ENCODE measurements around the gene PTGDR2.

The PTGDR2 gene

DNA sequence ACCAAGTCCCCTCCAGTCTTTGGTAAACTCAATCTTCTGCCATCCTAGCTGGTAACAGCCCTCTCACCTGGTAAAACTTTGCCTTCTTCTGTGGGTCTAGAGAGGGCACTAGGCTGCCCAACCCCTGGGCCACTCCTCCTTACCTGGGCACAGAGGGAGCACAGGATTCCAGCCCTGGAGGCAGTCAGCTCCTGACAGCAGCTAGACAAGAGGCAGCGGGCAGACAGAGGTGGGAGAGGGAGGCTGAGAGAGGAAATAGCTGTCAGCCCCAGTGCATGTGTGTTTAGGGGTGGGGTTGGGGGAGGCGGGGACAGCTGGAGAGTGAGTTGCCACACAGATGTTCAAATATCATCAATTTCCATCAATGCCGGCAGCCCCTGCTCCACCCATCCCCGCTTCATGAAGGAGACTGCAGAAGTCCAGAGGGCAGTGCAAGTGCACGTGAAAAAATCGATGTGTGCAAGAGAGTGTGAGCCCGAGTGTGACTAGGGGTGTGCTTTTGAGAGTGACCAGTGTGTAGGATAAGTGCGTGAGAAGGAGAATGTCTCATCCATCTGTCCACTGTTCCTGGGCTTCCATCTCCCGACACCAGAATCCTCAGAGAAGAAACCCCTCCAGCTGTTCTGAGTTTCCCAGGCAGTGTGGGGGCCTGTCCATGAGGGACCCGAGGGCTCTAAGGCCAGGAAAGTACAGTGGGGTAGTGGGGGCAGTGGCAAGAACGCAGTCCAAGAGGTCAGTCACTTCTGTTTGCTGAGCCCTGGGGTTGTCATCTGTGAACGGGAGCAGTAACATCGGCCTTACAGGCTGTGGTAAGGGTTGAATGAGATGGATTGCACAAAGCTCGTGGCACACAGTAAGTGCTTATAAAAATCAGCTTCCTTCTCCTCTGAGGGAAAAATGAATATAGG, at the start of gene PTGDR2:
Gene PTGDR2, minus strand, starts transcription at position 225 of the 908 bp plus-strand sequence. CDS start 2,228 bp downstream, outside the sequence.
- no peaks in the 10 kb centered on the region for H3K9me3 ChIP-seq (ENCODE audit: control insufficient read depth, low read length)
- no peak within 1 kb of the TSS for H3K4me3 ChIP-seq (ENCODE audit: low read length)
- H3K36me3 ChIP-seq (ENCODE audit: control insufficient read depth, insufficient read depth, low read length): no peaks in the 10 kb centered on the region
- H3K4me1 ChIP-seq (ENCODE audit: control insufficient read depth, insufficient read depth, low read length): peaks cover 31% of the 10 kb centered on the region
- H3K9ac ChIP-seq (ENCODE audit: low read length): peak within 1 kb of the TSS; percentile 27
- H3K27me3 ChIP-seq (ENCODE audit: control insufficient read depth, insufficient read depth, low read length): peaks cover 5% of the 10 kb centered on the region

DNA sequence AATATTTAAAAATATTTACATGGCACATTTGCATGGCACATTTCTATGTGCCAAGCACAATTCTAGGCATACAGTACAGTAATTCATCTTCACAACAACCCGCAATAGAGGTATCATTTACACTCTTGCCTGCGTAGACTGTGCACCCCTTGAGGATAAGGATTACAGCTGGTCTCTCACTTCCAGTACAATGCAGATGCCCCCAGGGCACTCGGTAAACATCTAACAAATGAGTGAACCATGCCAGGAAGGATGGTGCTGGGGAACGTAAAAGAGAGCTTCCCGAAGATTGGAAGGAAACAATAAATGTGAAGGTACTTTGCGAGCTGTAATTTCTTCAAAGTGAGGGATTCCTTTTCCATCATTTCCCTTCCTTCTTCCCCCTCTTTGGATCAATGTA, 49.3 kb upstream of the PTGDR2 start:
- H3K4me1 ChIP-seq (ENCODE audit: control insufficient read depth, insufficient read depth, low read length): peaks cover 13% of the 10 kb centered on the region
- H3K36me3 ChIP-seq (ENCODE audit: control insufficient read depth, insufficient read depth, low read length): peaks cover 15% of the 10 kb centered on the region
- no peak overlapping the region for H3K4me3 ChIP-seq (ENCODE audit: low read length)
- no peaks in the 10 kb centered on the region for H3K9me3 ChIP-seq (ENCODE audit: control insufficient read depth, low read length)
- no peaks in the 10 kb centered on the region for H3K27me3 ChIP-seq (ENCODE audit: control insufficient read depth, insufficient read depth, low read length)
- peak overlapping the region; percentile 60 for H3K9ac ChIP-seq (ENCODE audit: low read length)

DNA sequence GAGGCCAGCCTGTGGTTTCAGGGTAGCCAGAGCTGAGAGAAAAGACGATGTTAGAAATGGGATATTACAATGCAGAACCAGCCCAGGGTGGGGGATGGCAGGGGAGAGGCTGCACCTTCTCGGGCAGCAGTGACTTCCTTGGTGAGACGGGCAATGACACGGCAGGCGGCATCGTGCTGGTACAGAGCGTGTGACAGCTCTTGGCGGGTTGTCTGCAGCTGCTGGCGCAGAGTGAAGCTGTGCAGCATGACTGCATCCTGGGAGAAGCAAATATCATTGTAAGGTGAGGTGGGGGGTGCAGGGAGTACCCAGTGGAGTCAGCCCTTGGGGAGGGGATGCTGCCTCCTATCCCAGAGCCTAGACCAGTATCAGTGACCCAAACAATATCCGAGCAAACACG, 46.9 kb upstream of the PTGDR2 start:
- no peaks in the 10 kb centered on the region for H3K9me3 ChIP-seq (ENCODE audit: control insufficient read depth, low read length)
- H3K4me1 ChIP-seq (ENCODE audit: control insufficient read depth, insufficient read depth, low read length): peaks cover 13% of the 10 kb centered on the region
- no peak overlapping the region for H3K9ac ChIP-seq (ENCODE audit: low read length)
- no peak overlapping the region for H3K4me3 ChIP-seq (ENCODE audit: low read length)
- H3K27me3 ChIP-seq (ENCODE audit: control insufficient read depth, insufficient read depth, low read length): no peaks in the 10 kb centered on the region
- H3K36me3 ChIP-seq (ENCODE audit: control insufficient read depth, insufficient read depth, low read length): peaks cover 30% of the 10 kb centered on the region

DNA sequence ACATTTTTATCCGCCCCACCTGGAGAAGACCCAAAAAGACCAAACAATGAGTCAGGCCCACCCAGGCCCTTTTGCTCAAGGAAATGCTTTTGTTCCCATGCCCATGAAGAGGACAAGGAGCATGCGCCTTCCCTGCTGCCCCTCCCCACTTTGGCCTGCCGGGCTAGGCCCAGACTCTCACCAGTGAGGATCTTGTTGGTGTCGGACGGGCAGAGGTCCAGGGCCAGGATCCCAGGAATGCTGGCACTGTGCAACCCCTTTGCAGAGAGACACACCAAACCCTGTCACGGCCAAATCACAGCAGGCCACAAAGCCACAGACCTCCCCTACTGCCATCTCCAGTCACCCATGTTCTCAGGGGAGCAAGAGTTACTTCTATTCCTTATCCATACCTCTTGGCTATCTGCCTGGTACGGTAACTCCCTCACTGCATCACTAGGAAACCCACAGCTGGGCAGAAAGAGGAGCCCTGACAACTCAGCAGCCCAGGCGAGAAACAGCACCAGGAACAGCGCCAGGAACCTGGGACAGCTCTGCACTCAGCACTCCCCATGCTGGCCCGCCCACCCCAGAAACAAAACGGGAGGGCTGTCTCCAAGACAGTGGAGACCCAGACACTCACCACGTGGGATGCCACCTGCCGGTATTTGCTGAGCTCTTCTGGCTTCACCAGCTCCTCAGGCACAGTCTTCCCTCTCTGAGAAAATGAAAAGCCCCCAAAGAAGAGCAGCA, 45.1 kb upstream of the PTGDR2 start:
- Histone ChIP-seq H3K4me1 (ENCODE audit: control insufficient read depth, insufficient read depth, low read length) (peaks cover 10% of the 10 kb centered on the region), H3K4me3 (ENCODE audit: low read length) (no peak overlapping the region), H3K36me3 (ENCODE audit: control insufficient read depth, insufficient read depth, low read length) (peaks cover 37% of the 10 kb centered on the region), H3K9ac (ENCODE audit: low read length) (no peak overlapping the region), H3K9me3 (ENCODE audit: control insufficient read depth, low read length) (no peaks in the 10 kb centered on the region), H3K27me3 (ENCODE audit: control insufficient read depth, insufficient read depth, low read length) (no peaks in the 10 kb centered on the region)

DNA sequence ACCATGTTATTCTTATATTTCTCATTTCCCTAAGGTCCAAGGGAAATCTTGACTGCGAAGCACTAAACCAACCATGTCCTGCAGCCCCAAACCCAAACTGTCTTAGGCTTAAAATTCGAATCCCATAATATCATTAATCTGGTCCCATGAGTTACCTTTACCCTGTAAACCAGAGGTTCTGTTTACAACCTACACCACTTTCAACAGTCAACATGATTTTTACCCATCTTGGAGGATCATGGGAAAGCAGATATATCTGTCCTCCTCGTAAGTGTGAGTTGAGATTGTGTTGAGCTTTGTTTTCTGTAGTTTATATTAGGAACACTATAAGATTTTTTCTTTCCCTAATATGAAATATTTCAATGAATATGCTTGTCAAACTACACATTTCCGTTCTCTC, 44.2 kb upstream of the PTGDR2 start:
- Histone ChIP-seq H3K36me3 (ENCODE audit: control insufficient read depth, insufficient read depth, low read length) (peaks cover 37% of the 10 kb centered on the region), H3K9ac (ENCODE audit: low read length) (no peak overlapping the region), H3K4me1 (ENCODE audit: control insufficient read depth, insufficient read depth, low read length) (peaks cover 5% of the 10 kb centered on the region), H3K27me3 (ENCODE audit: control insufficient read depth, insufficient read depth, low read length) (no peaks in the 10 kb centered on the region), H3K4me3 (ENCODE audit: low read length) (no peak overlapping the region), H3K9me3 (ENCODE audit: control insufficient read depth, low read length) (no peaks in the 10 kb centered on the region)

DNA sequence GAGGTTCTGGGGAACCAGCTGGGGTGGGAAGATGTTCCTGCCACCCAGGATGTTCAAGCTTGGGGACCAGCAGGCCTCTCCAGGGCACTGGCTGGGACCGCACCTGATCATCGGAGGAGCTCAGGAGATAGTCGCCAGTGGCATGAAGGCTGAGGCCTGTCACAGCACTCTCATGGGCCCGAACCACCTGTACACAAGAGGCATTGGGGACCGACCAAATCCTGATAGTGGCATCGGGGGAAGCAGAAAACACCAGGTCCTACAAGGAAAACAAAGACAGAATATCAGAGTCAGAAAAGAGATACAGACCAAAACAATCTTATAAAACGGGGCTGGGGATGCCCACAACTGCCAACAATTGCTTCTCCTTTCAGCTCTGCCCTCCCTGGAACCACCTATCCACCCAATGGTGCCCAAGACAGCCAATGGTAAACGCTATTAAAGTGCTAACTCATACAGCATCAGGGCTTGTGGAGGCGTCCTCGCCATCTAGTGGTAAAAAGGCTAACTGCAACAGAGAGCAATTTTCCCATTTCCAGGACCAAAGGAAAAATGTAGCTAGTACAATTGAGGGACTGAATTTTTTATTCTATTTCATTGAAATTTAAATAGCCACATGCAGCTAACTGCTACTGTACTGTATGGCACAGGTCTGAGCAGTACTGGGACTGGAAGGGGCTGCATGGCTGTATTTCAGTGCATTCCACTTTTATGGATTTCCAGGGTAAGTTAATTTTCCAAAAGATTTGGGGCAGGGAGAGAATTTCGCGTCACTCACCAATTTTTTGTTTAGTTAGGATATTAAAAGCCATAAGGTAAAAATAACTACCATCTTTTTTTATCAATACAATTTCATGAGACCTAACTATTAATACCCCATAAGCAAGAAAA, 43.5 kb upstream of the PTGDR2 start:
- H3K9ac ChIP-seq (ENCODE audit: low read length): no peak overlapping the region
- H3K4me1 ChIP-seq (ENCODE audit: control insufficient read depth, insufficient read depth, low read length): no peaks in the 10 kb centered on the region
- H3K9me3 ChIP-seq (ENCODE audit: control insufficient read depth, low read length): no peaks in the 10 kb centered on the region
- peaks cover 37% of the 10 kb centered on the region for H3K36me3 ChIP-seq (ENCODE audit: control insufficient read depth, insufficient read depth, low read length)
- H3K4me3 ChIP-seq (ENCODE audit: low read length): no peak overlapping the region
- H3K27me3 ChIP-seq (ENCODE audit: control insufficient read depth, insufficient read depth, low read length): no peaks in the 10 kb centered on the region

DNA sequence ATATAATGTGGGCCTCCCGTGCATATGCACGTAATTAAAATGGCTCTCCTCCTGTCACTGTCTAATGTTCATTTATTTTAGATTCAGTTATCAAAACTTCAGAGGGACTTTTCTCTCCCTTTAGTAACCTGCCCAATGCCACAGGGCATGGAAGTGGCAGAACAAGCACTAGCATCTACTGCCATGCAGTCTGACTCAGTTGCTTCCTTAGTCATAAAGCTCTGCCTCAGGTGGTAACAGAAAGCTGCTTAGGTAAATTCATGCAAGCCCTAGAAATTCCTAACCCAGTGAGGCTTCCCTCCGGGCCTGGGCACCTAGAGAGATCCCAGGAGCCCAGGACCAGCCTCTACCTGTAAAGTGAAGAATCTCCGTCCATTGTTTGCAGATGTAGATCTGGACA, 41.7 kb upstream of the PTGDR2 start:
- no peaks in the 10 kb centered on the region for H3K4me1 ChIP-seq (ENCODE audit: control insufficient read depth, insufficient read depth, low read length)
- no peaks in the 10 kb centered on the region for H3K9me3 ChIP-seq (ENCODE audit: control insufficient read depth, low read length)
- H3K4me3 ChIP-seq (ENCODE audit: low read length): no peak overlapping the region
- no peaks in the 10 kb centered on the region for H3K27me3 ChIP-seq (ENCODE audit: control insufficient read depth, insufficient read depth, low read length)
- H3K9ac ChIP-seq (ENCODE audit: low read length): no peak overlapping the region
- H3K36me3 ChIP-seq (ENCODE audit: control insufficient read depth, insufficient read depth, low read length): peaks cover 33% of the 10 kb centered on the region

DNA sequence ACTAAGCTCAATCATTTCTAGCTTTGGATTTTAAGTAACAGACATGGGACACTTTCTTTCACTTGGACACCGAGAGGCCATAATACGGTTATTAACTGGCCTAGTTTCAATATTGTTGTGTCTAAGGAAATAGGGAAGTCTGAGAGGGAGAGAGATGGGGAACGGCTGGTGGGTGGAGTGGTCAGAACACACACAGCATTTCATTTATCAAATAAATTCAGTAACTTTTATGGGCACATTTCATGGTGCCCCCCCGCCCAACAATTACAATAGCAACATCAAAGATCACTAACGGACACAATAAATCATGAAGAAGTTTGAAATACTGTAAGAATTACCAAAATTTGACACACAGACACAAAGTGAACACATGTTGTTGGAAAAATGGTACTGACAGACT, 39.9 kb upstream of the PTGDR2 start:
- Histone ChIP-seq H3K4me3 (ENCODE audit: low read length) (no peak overlapping the region), H3K4me1 (ENCODE audit: control insufficient read depth, insufficient read depth, low read length) (no peaks in the 10 kb centered on the region), H3K27me3 (ENCODE audit: control insufficient read depth, insufficient read depth, low read length) (no peaks in the 10 kb centered on the region), H3K9ac (ENCODE audit: low read length) (no peak overlapping the region), H3K36me3 (ENCODE audit: control insufficient read depth, insufficient read depth, low read length) (peaks cover 26% of the 10 kb centered on the region), H3K9me3 (ENCODE audit: control insufficient read depth, low read length) (no peaks in the 10 kb centered on the region)

DNA sequence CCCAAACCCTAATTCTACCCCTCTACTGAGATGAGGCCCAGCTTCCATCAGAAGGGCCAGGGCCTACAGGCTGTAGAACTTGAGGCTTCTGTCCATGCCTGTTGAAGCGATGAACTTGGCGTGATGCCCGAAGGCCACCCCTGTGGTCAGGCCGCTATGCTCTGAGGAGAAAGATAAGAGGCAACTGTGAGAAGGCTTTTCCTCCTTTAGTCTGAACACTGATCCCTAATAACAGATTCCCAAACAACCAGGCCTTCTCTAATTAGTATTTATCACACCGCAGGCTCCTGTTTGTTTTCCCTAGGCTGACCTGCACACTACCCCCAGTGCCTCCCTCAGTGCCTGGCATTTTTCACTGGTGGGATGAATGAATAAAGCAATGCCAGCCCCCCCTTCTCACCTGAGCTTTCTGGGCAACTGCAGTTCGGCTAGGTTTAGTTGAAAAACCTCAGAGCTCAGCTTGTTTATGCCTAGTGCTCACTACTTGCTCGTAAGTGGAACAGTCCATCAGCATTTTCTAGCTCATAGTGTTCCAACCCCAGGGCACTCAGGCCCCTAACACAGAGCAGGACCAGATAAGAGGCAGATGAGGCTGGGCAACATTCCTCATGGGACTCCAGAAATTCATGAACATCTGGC, 35.5 kb upstream of the PTGDR2 start:
- H3K4me3 ChIP-seq (ENCODE audit: low read length): no peak overlapping the region
- H3K4me1 ChIP-seq (ENCODE audit: control insufficient read depth, insufficient read depth, low read length): peaks cover 5% of the 10 kb centered on the region
- H3K9ac ChIP-seq (ENCODE audit: low read length): no peak overlapping the region
- H3K27me3 ChIP-seq (ENCODE audit: control insufficient read depth, insufficient read depth, low read length): no peaks in the 10 kb centered on the region
- no peaks in the 10 kb centered on the region for H3K36me3 ChIP-seq (ENCODE audit: control insufficient read depth, insufficient read depth, low read length)
- no peaks in the 10 kb centered on the region for H3K9me3 ChIP-seq (ENCODE audit: control insufficient read depth, low read length)

DNA sequence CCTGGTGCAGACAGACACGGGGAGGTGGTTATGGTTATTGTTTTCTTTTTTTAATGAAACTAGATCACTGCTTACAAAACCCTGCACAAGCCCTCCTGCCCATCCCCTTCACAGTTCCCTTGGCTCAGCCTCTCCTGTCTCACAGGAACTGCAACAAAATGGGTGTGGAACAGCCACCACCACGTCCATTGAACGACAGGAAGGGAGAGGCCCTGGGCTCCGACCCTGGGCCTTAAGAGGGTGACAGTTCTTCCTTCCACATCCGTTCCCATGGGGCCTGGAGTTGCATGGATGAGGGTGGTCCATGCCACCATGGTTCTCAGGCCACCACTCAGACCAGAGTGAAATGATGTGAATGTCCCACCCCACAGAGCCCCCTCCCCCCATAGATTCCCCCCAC, 34.9 kb upstream of the PTGDR2 start:
- H3K4me3 ChIP-seq (ENCODE audit: low read length): no peak overlapping the region
- H3K9ac ChIP-seq (ENCODE audit: low read length): no peak overlapping the region
- peaks cover 5% of the 10 kb centered on the region for H3K4me1 ChIP-seq (ENCODE audit: control insufficient read depth, insufficient read depth, low read length)
- no peaks in the 10 kb centered on the region for H3K9me3 ChIP-seq (ENCODE audit: control insufficient read depth, low read length)
- no peaks in the 10 kb centered on the region for H3K27me3 ChIP-seq (ENCODE audit: control insufficient read depth, insufficient read depth, low read length)
- H3K36me3 ChIP-seq (ENCODE audit: control insufficient read depth, insufficient read depth, low read length): no peaks in the 10 kb centered on the region

DNA sequence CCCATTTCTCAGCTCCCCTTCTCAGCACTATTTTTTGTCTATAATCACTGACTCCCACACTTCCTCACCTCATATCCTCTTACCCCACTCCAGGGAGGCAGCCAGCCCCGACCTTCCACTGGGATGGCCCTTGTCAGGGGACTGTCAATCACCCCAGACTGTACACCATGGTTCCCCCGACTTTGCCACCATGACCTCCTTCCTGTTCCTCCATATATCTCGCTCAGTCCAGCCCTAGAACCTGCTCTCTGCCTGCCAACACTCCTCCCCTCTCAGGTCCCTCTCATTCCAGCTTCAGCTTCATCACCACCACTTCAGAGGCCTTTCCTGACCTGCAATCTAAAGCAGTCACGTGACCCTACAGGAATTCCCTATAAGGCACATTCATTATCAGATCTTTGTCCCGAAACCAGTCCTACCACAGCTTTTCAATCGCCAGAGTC, 34.1 kb upstream of the PTGDR2 start:
- no peak overlapping the region for H3K9ac ChIP-seq (ENCODE audit: low read length)

More for the DNA sequence above, 34.1 kb upstream of the PTGDR2 start:
- Histone ChIP-seq H3K4me3 (ENCODE audit: low read length) (no peak overlapping the region), H3K27me3 (ENCODE audit: control insufficient read depth, insufficient read depth, low read length) (no peaks in the 10 kb centered on the region), H3K9me3 (ENCODE audit: control insufficient read depth, low read length) (no peaks in the 10 kb centered on the region), H3K4me1 (ENCODE audit: control insufficient read depth, insufficient read depth, low read length) (peaks cover 5% of the 10 kb centered on the region), H3K36me3 (ENCODE audit: control insufficient read depth, insufficient read depth, low read length) (no peaks in the 10 kb centered on the region)

All from mucosa of stomach (tissue), 1 donor.